CD14-positive monocyte (primary cell): ENCODE data around the gene ANKRD44. TPM values are rescaled to one million over a fixed set of nuclear protein-coding genes. Genes with fewer than 3 reads are reported as not detected.

Experiments used
- DNase-seq, 3 donors: peaks; one replicate each; pipeline ENCODE4 v3.0.0-alpha.2; 2011 to 2022
- H2AFZ ChIP-seq: 2 replicates; pipeline ENCODE4 v1.6.0; 2012; ENCODE audit warnings: mild to moderate bottlenecking, low read depth, low read length, inconsistent platforms; ENCODE audit not compliant: insufficient read depth, poor library complexity, severe bottlenecking
- H3K27ac ChIP-seq, 2 donors: 1 replicate in 1 of 2; 2 replicates in 1 of 2; pipeline ENCODE4 v1.5.1; 2012 to 2013; ENCODE audit warnings: low read length in 2 of 2, control low read depth in 1 of 2, inconsistent platforms in 1 of 2, low read depth in 1 of 2, mild to moderate bottlenecking in 1 of 2
- H3K27me3 ChIP-seq, 2 donors: one replicate each; pipeline versions ENCODE4 v1.6.0 to v1.6.1; 2011 to 2013; ENCODE audit warnings: low read length in 2 of 2; ENCODE audit not compliant: control insufficient read depth in 2 of 2, insufficient read depth in 2 of 2
- H3K36me3 ChIP-seq, 2 donors: replicated peaks in 1 of 2; 1 replicate in 1 of 2; 2 replicates in 1 of 2; pipeline versions ENCODE4 v1.5.1 to v1.6.1; 2012 to 2013; ENCODE audit warnings: low read length in 2 of 2, control low read depth in 1 of 2, inconsistent platforms in 1 of 2, mild to moderate bottlenecking in 1 of 2; ENCODE audit not compliant: insufficient read depth in 2 of 2, control insufficient read depth in 1 of 2
- H3K4me1 ChIP-seq, 2 donors: 1 replicate in 1 of 2; 2 replicates in 1 of 2; pipeline versions ENCODE4 v1.5.1 to v1.6.1; 2012 to 2013; ENCODE audit warnings: low read length in 2 of 2, control low read depth in 1 of 2, inconsistent platforms in 1 of 2, mild to moderate bottlenecking in 1 of 2, moderate library complexity in 1 of 2; ENCODE audit not compliant: insufficient read depth in 2 of 2, control insufficient read depth in 1 of 2
- H3K4me2 ChIP-seq: replicated peaks from 2 replicates; pipeline ENCODE3; 2012; ENCODE audit warnings: low read length, moderate library complexity, mild to moderate bottlenecking; ENCODE audit not compliant: poor library complexity, severe bottlenecking; ENCODE audit errors: extremely low read depth
- H3K4me3 ChIP-seq, 3 experiments: fragments of 200-600 bp in 1 of 3; sonication (generic) in 1 of 3; replicated peaks in 1 of 3; 1 replicate in 2 of 3; 2 replicates in 1 of 3; pipeline ENCODE4 v1.5.1; 2011 to 2013; ENCODE audit warnings: low read length in 3 of 3, mild to moderate bottlenecking in 3 of 3, control low read depth in 2 of 3, low read depth in 2 of 3, inconsistent platforms in 1 of 3, moderate library complexity in 1 of 3
- H3K79me2 ChIP-seq: 2 replicates; pipeline ENCODE4 v1.6.0; 2012; ENCODE audit warnings: mild to moderate bottlenecking, control low read depth, inconsistent platforms, low read length, moderate library complexity; ENCODE audit not compliant: insufficient read depth
- H3K9ac ChIP-seq: 2 replicates; pipeline ENCODE4 v1.6.0; 2017; ENCODE audit warnings: low read length, mild to moderate bottlenecking; ENCODE audit not compliant: insufficient read depth, poor library complexity, severe bottlenecking
- H3K9me3 ChIP-seq, 2 donors: replicated peaks in 1 of 2; 1 replicate in 1 of 2; 2 replicates in 1 of 2; pipeline versions ENCODE4 v1.5.1 to v1.6.1; 2012 to 2013; ENCODE audit warnings: low read length in 2 of 2, control low read depth in 1 of 2; ENCODE audit not compliant: control insufficient read depth in 1 of 2, insufficient read depth in 1 of 2
- H4K20me1 ChIP-seq: 2 replicates; pipeline ENCODE4 v1.6.0; 2012; ENCODE audit warnings: mild to moderate bottlenecking, low read length, control low read depth, moderate library complexity; ENCODE audit not compliant: insufficient read depth
- H3K27ac Mint-ChIP-seq, 7 donors: one replicate each; pipeline ENCODE4 v1.8.0; 2020; ENCODE audit warnings: mild to moderate bottlenecking in 7 of 7, mixed read lengths in 7 of 7, moderate library complexity in 6 of 7, inconsistent platforms in 2 of 7
- H3K27me3 Mint-ChIP-seq, 3 donors: one replicate each; pipeline ENCODE4 v1.8.0; 2021 to 2022; ENCODE audit warnings: low read depth in 3 of 3, mild to moderate bottlenecking in 3 of 3, mixed read lengths in 3 of 3, moderate library complexity in 3 of 3, inconsistent platforms in 1 of 3
- H3K36me3 Mint-ChIP-seq, 2 donors: one replicate each; pipeline ENCODE4 v1.8.0; 2020; ENCODE audit warnings: mixed read lengths in 2 of 2, inconsistent platforms in 1 of 2, mild to moderate bottlenecking in 1 of 2
- H3K4me1 Mint-ChIP-seq: one replicate; pipeline ENCODE4 v1.8.0; 2020; ENCODE audit warnings: mild to moderate bottlenecking, mixed read lengths
- H3K4me3 Mint-ChIP-seq, 2 donors: one replicate each; pipeline ENCODE4 v1.8.0; 2020; ENCODE audit warnings: mild to moderate bottlenecking in 2 of 2, mixed read lengths in 2 of 2, moderate library complexity in 1 of 2
- H3K9me3 Mint-ChIP-seq, 7 donors: one replicate each; pipeline ENCODE4 v1.8.0; 2020 to 2022; ENCODE audit warnings: mixed read lengths in 7 of 7, mild to moderate bottlenecking in 6 of 7, moderate library complexity in 6 of 7, inconsistent platforms in 2 of 7
- WGBS: methylation state at CpG from one replicate; pipeline ENCODE4 v1.1.5; 2013; ENCODE audit warnings: missing lambda C conversion rate; ENCODE audit not compliant: insufficient coverage; 5-methylcytosine and 5-hydroxymethylcytosine counted together
- intact Hi-C, 2 donors: fragments of 100-400 bp; cut with micrococcal nuclease; formaldehyde crosslinking; loops; one replicate each; pipeline versions ENCODE4 v1.15.0 to v1.15.1; 2023
- polyA plus RNA-seq, 3 donors: library from polyadenylated mRNA; depleted of rRNA in 1 of 3; unstranded in 2 of 3; stranded (reverse) in 1 of 3; fragments of 300-500 nt in 2 of 3; fragments of >200 nt in 1 of 3; fragmentation: Illumina TruSeq in 2 of 3; gene quantifications; 1 replicate in 2 of 3; 2 replicates in 1 of 3; pipeline ENCODE4 v1.2.3, GENCODE V29; 2012 to 2021
- TF ChIP-seq, protein P1 (sequence below): fragments of 200-600 bp; IDR thresholded peaks from one replicate; pipeline ENCODE4 v1.8.0; 2022; ENCODE audit warnings: antibody characterized with exemption, mild to moderate bottlenecking

ANKRD44 gene
- polyA plus RNA-seq, 3 donors, result 55.7 to 91.9 (median 64.9) TPM

DNA sequence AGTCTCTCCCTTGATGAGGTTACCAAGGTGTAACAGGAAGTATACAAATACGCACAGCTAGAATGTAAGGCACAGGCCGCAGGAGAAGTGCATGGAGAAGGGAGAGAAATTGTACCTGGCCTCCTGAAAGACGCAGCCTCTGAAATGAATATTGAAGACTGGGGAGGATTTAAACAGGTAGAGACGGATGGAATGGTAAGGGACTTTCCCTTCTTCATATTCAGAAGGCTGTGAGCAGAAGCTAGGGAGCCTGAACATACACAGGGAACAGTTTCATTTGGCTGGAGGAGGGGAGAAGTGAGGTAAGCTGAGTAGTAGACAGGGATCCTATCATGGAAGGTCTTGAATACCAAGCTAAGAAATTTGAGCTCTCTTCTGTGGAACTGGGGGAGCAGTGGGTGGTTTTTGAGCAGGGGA is 112.7 kb downstream of the ANKRD44 start:
- Histone ChIP-seq H3K4me1 (peaks cover 52 to 69% of the 10 kb centered on the region in 2 donors), H4K20me1 (peaks cover 73% of the 10 kb centered on the region), H3K27ac (peak overlapping the region in 1 of 2 donors; percentile 83), H3K4me2 (peak overlapping the region; percentile 79), H3K4me3 (peak overlapping the region in 1 of 3 experiments; percentile 68), H3K36me3 (no peaks in the 10 kb centered on the region), H3K79me2 (peaks cover 100% of the 10 kb centered on the region), H2AFZ (no peak overlapping the region), H3K27me3 (no peaks in the 10 kb centered on the region), H3K9me3 (no peaks in the 10 kb centered on the region), H3K9ac (no peak overlapping the region)
- peaks cover 66% of the 10 kb centered on the region for H3K4me1 Mint-ChIP-seq
- H3K27me3 Mint-ChIP-seq, result peaks cover 0 to 3% (median 0%) of the 10 kb centered on the region in 3 donors
- H3K36me3 Mint-ChIP-seq, result peaks cover 13 to 18% of the 10 kb centered on the region in 2 donors
- H3K27ac Mint-ChIP-seq, result peak overlapping the region in 6 of 7 donors; percentile 70 to 93 (median 79)
- intact Hi-C loops, result loop anchor here (5.0 kb wide), 2 partner anchors 39 to 114 kb away; partner anchors contain the start of gene ANKRD44 (in 1 of the 2)
- H3K4me3 Mint-ChIP-seq, result peak overlapping the region in 1 of 2 donors; percentile 91
- no peaks in the 10 kb centered on the region for H3K9me3 Mint-ChIP-seq
- no CpG with 5 or more reads among the region's 4 CpGs for WGBS
- TF ChIP-seq, protein P1, sequence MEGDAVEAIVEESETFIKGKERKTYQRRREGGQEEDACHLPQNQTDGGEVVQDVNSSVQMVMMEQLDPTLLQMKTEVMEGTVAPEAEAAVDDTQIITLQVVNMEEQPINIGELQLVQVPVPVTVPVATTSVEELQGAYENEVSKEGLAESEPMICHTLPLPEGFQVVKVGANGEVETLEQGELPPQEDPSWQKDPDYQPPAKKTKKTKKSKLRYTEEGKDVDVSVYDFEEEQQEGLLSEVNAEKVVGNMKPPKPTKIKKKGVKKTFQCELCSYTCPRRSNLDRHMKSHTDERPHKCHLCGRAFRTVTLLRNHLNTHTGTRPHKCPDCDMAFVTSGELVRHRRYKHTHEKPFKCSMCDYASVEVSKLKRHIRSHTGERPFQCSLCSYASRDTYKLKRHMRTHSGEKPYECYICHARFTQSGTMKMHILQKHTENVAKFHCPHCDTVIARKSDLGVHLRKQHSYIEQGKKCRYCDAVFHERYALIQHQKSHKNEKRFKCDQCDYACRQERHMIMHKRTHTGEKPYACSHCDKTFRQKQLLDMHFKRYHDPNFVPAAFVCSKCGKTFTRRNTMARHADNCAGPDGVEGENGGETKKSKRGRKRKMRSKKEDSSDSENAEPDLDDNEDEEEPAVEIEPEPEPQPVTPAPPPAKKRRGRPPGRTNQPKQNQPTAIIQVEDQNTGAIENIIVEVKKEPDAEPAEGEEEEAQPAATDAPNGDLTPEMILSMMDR, result no peak
- no peak for DNase-seq

DNA sequence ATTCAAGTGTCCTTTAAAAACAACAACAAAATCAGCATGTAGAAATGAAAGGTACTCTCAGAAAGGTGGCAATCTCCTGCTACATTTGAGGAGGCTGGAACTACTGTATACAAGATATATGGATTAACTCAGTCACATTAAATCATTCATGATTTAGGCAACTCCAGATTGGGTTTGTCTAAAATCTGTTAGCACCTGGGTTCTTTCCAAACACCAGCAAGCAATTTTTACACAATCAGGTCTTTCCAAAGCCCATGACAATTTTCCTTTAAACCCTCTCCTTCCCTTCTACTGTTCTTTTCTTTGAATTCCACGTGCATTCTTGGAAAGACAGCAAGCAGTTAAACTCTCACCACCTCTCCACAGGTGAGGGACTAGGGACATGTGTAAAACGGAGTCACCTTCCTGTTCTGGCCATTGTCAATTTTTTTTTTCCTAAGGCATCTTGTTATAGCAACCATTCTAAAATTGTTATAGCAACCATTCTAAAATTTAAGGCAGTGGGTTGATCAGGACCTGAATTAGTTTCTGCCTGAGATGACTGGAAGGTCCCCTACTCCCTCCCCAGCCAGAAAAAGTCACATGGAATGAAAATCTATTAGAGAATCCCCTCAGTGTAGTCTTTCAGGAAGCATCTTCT is 113.9 kb downstream of the ANKRD44 start:
- no CpG with 5 or more reads among the region's 2 CpGs for WGBS
- Histone ChIP-seq H3K79me2 (peaks cover 100% of the 10 kb centered on the region), H3K4me2 (no peak overlapping the region)

More for the DNA sequence above, 113.9 kb downstream of the ANKRD44 start:
- H3K27me3 Mint-ChIP-seq, result no peaks in the 10 kb centered on the region
- H3K9me3 Mint-ChIP-seq, result no peaks in the 10 kb centered on the region
- H3K36me3 ChIP-seq, result no peaks in the 10 kb centered on the region
- no peak overlapping the region for H3K4me3 Mint-ChIP-seq
- peaks cover 66% of the 10 kb centered on the region for H3K4me1 Mint-ChIP-seq
- peaks cover 4 to 8% of the 10 kb centered on the region in 2 donors for H3K36me3 Mint-ChIP-seq
- no peak overlapping the region for H3K4me3 ChIP-seq
- peak overlapping the region in 4 of 7 donors; percentile 32 to 75 (median 72) for H3K27ac Mint-ChIP-seq
- no peak overlapping the region for H3K9ac ChIP-seq
- DNase-seq, result no peak
- H3K27ac ChIP-seq, result peak overlapping the region in 1 of 2 donors; percentile 30
- H2AFZ ChIP-seq, result no peak overlapping the region
- TF ChIP-seq, protein P1, result no peak
- peaks cover 84% of the 10 kb centered on the region for H4K20me1 ChIP-seq
- peaks cover 54 to 69% of the 10 kb centered on the region in 2 donors for H3K4me1 ChIP-seq
- intact Hi-C loops, result loop anchor here (5.0 kb wide), 2 partner anchors 41 to 116 kb away; partner anchors contain the start of gene ANKRD44 (in 1 of the 2)
- H3K9me3 ChIP-seq, result no peaks in the 10 kb centered on the region
- no peaks in the 10 kb centered on the region for H3K27me3 ChIP-seq
